Subcutaneous adipose tissue (tissue), 4 donors: ENCODE results near the gene CDK14. TPM values are rescaled to one million over a fixed set of nuclear protein-coding genes. Genes with fewer than 3 reads are reported as not detected.

Source experiments
- total RNA-seq, 4 donors: library from RNA; depleted of rRNA; stranded (reverse); fragments of >200 nt; gene quantifications; one replicate each; pipeline ENCODE4 v1.1.0, GENCODE V29; 2016
- TF ChIP-seq, protein P1 (sequence below): fragments of 450-650 bp; IDR thresholded peaks from one replicate; pipeline ENCODE4 v1.5.1; 2016; ENCODE audit warnings: low read depth, mild to moderate bottlenecking, control low read depth, antibody characterized with exemption, moderate library complexity

Gene CDK14
- total RNA-seq, 4 donors from 2014 or later, result 13.4 to 42.4 (median 24.7) TPM

DNA sequence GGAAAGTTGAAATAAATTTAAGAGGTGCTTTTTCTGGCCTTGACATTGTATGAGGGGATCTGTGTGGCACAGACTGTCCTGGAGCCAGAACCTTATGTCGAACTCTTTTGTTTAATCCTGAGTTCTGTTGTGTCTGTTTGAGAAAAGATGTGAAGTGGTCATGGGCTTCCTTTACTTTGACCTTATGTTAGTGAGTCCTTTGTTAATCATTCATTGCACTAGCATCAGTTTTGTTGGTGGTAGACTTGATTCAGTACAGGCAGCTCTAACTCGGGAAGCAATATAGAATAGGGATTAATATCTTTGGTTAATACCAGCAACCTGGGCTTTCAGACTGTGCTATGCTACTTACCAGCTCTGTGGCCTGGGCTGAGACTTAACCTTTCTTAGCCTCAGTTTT, 544.2 kb downstream of the CDK14 start:
- TF ChIP-seq, protein P1, sequence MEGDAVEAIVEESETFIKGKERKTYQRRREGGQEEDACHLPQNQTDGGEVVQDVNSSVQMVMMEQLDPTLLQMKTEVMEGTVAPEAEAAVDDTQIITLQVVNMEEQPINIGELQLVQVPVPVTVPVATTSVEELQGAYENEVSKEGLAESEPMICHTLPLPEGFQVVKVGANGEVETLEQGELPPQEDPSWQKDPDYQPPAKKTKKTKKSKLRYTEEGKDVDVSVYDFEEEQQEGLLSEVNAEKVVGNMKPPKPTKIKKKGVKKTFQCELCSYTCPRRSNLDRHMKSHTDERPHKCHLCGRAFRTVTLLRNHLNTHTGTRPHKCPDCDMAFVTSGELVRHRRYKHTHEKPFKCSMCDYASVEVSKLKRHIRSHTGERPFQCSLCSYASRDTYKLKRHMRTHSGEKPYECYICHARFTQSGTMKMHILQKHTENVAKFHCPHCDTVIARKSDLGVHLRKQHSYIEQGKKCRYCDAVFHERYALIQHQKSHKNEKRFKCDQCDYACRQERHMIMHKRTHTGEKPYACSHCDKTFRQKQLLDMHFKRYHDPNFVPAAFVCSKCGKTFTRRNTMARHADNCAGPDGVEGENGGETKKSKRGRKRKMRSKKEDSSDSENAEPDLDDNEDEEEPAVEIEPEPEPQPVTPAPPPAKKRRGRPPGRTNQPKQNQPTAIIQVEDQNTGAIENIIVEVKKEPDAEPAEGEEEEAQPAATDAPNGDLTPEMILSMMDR, result no peak

DNA sequence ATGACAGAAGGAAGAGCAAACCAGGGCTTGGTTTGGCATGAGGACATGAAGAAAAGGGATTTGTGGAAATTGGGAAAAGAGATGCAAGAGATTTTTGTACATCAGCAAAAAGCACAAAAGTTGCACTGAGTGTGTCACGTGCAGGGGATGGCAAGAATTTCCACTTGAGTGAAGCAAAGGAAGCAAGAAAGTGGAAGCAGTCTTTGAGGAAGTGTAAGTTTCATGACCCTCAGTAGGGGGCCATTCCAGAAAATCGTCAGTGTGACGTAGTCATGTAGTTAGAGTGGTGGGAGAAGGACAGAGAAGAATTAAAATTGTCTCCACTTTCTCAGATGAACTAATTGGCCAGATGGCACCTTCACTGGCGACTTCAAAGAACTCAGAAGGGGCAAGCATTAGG, 544.9 kb downstream of the CDK14 start:
- TF ChIP-seq, protein P1, result no peak

DNA sequence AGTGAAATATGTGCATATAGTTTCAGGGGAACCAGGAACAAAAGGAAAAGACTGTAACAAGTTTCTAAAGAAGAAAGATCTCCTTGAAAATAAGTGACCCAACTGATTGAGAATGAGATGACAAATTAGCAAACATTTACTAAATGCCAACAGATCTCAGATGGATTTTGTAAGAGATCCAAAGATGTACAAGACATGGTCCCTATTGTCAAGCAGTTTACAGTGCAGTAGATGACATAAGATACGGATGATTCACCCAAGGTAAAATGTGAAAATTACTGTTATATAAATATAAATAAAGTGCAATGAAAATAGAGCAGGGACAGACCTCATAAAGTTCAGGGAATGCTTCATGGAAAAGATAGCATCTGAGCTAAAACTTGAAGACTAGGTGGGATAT, 546.6 kb downstream of the CDK14 start:
- TF ChIP-seq, protein P1, result no peak

DNA sequence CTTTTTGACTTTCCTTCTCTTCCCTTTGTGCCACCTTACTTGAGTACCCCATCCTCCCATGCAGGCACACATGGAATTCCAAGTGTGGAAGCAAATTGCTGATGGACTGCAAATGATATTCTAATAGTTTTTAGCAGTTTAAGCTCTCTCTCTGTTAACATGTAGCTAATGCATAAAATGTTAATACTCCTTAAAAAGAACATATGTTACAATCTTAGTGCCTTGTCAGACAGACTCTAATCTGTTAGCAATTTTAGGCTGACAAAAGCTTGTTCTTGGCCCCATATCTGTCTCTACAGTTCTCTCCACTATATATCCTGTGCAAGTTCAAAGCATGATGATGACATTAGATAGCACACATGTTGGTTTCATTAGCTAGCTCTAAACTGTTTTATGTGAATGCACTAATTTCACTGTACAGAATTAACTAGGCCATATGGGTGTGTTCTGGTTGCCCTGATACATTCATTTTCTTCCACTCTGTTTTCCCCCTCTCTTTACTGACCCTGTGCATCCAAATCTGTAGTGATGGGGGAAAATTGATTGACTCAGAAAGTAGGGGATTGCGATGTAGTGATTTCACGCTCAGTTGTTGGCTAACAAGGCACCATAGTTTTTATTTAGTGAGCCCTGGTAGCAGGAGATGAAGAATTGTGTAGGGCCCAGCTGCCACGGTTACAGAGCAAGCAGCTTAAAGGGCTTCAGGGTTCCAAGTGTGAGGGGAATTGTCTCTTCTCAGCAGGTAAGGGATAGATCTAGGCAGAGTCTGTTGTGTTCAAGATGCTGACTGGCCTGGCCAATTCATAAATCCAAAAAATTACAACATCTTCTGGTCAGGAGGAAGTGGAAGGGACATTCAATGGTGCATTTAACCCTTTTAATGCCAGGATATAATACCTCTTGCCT, 553.5 kb downstream of the CDK14 start:
- TF ChIP-seq, protein P1, result no peak

DNA sequence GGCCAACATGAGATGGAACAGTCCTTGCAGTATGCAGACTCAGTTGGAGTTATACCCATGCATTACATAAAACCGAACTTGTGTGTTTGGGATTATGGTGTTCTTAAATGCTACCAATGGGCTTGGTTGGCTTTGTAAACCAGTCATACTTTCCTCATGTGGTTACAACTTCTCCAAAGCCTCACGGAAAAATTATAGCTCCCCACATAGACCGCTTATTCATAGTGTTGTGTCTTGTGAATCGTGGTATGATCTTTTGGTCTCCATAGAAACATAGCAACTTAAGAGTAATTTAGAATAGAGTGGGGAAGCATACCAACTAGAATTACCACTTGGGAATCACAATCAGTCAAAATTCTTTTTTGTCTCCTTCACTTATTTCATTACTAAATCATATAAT, 555.8 kb downstream of the CDK14 start:
- TF ChIP-seq, protein P1, result no peak

DNA sequence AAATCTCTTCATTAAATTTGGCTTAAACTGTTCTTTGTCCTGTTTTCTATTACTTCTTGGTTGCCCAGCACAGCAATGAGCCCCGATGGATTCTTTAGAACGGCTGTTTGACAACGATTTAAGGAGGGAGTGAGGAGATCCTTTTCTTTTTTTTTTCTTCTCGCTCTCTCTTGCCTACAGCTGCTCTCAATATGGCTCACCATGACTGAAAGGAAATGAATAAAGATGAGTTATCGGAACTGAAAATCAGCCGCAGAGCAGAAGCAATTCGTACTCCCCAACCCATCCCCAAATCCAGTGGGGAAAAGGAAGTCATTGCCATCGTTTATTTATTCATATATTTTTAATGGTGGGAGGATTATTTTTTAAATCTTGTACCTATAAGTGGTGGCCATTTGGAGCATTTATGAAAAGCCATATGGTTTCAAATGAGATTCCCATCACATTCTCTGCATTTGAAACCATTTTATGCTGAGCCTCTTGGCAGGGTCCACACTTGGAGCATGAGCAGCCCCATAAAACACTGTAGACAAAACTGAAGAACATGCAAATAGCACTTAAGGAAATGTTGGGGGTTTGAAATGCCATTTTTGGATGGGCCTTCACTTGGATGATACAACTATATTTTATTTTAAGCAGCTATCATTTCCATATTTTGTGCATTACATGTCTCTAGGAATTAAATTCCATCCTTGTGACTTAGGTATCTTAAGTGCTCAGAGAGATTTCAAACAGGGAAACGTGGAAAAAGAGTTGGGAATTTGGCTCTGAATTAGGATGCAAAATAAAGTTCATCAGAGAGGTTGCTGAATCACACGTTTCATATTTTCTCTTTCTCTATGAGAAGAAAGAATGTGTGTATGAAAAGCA, 560.4 kb downstream of the CDK14 start:
- TF ChIP-seq, protein P1, result no peak

DNA sequence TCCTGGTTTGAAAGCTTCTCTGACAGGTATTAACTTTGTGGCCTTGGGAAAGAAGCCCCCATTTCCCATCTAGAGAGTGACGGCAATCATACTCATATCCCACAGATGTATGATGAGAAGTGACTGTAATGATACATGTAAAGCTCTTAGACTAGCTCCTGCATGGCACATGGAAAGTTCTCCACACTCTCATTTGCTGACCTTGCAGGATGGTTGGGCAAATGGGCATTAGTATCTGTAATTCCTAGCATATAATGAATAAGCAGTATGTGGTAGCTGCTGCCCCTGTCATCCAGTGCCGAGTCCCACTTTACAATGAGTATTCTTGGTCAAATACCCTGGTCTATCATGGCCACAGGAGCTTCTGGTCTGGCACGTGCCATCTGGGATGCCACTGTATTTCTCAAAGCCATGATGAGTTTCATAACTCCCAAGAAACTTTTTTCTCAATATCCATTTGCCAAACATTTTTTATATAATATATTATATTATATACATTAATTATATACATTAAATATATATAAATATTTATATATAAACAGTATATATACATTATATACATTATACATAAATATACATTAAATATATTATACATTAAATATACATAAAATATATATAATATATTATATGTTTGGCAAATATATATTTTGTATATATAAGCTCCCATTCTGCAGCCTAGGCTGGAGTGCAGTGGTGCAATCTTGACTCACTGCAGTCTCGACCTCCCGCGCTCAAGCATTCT, 561.6 kb downstream of the CDK14 start:
- TF ChIP-seq, protein P1, result no peak
